Small intestine (tissue), 16 donors: ENCODE results near the gene TOP3A. TPM values are rescaled to one million over a fixed set of nuclear protein-coding genes. Genes with fewer than 3 reads are reported as not detected.

Experiments used
- DNase-seq, 2 donors: peaks; one replicate each; pipeline versions ENCODE4 v3.0.0 to v3.0.0-alpha.2; 2013
- FAIRE-seq: peaks from 2 replicates; lab custom pipeline; 2012; peaks lifted over from hg19 to GRCh38; lab: Jason Lieb, UNC
- H3K27ac ChIP-seq, 3 donors: one replicate each; pipeline ENCODE4 v1.5.1; 2013; ENCODE audit warnings: low read length in 2 of 3, mild to moderate bottlenecking in 2 of 3, control low read depth in 1 of 3, inconsistent platforms in 1 of 3, low read depth in 1 of 3, moderate library complexity in 1 of 3
- H3K27me3 ChIP-seq, 3 donors: one replicate each; pipeline ENCODE4 v1.6.1; 2013; ENCODE audit warnings: low read length in 3 of 3, inconsistent platforms in 1 of 3; ENCODE audit not compliant: control insufficient read depth in 3 of 3, insufficient read depth in 3 of 3
- H3K36me3 ChIP-seq, 3 donors: one replicate each; pipeline ENCODE4 v1.6.1; 2013; ENCODE audit warnings: low read length in 3 of 3, inconsistent platforms in 1 of 3, low read depth in 1 of 3, mild to moderate bottlenecking in 1 of 3, moderate library complexity in 1 of 3; ENCODE audit not compliant: control insufficient read depth in 3 of 3, insufficient read depth in 2 of 3
- H3K4me1 ChIP-seq, 3 donors: one replicate each; pipeline ENCODE4 v1.6.1; 2013; ENCODE audit warnings: low read length in 2 of 3, inconsistent platforms in 1 of 3, low read depth in 1 of 3, mild to moderate bottlenecking in 1 of 3, moderate library complexity in 1 of 3; ENCODE audit not compliant: control insufficient read depth in 3 of 3, insufficient read depth in 2 of 3
- H3K4me3 ChIP-seq, 3 donors: one replicate each; pipeline ENCODE4 v1.5.1; 2013; ENCODE audit warnings: low read length in 3 of 3, control low read depth in 1 of 3, inconsistent platforms in 1 of 3, low read depth in 1 of 3, mild to moderate bottlenecking in 1 of 3, moderate library complexity in 1 of 3
- H3K9me3 ChIP-seq, 2 donors: one replicate each; pipeline ENCODE4 v1.6.1; 2013; ENCODE audit warnings: low read depth in 1 of 2, low read length in 1 of 2; ENCODE audit not compliant: control insufficient read depth in 2 of 2, insufficient read depth in 1 of 2
- WGBS, 3 donors: extraction: QIAGEN DNeasy Blood & Tissue Kit; methylation state at CpG; one replicate each; pipeline ENCODE4 v1.1.7; 2013; 5-methylcytosine and 5-hydroxymethylcytosine counted together
- long read RNA-seq, 10 donors: transcript quantifications; one replicate each; lab custom pipeline, GENCODE V29; 2026
- polyA plus RNA-seq, 4 donors: library from polyadenylated mRNA; stranded (reverse) in 3 of 4; unstranded in 1 of 4; fragments of 200-250 nt in 3 of 4; fragments of 120-200 nt in 1 of 4; gene quantifications; one replicate each; pipeline versions ENCODE4 v1.2.1 to v1.2.3, GENCODE V29; 2013
- donor health status: healthy with polysubstance abuse.
- donor health status: control.
- donor health status: control.
- donor health status: Bipolar disorder and iron deficiency.
- donor health status: healthy.

Gene TOP3A
- 10 to 100 TPM in 3 of 4 donors, 1 to 10 TPM in 1; 8.1 to 23.8 (median 15.5) TPM for polyA plus RNA-seq
- long read RNA-seq, donor 1 = 0 reads
- long read RNA-seq, donor 2, partial matches to known transcripts = 0 of 2 reads
- long read RNA-seq, donor 2, other reads (novel, unspliced or antisense) = 0 of 2 reads
- long read RNA-seq, donor 3 = 0 reads
- long read RNA-seq, donor 4 = 0 reads
- long read RNA-seq, donor 5 = 0 reads
- long read RNA-seq, donor 6 = 0 reads
- long read RNA-seq, donor 7, partial matches to known transcripts = 0 of 1 reads
- long read RNA-seq, donor 7, other reads (novel, unspliced or antisense) = 0 of 1 reads
- long read RNA-seq, donor 8, partial matches to known transcripts = 0 of 1 reads
- long read RNA-seq, donor 8, other reads (novel, unspliced or antisense) = 0 of 1 reads
- long read RNA-seq, donor 9 = 0 reads
- long read RNA-seq, donor 10 = 0 reads

GRCh38 chr17:18314731-18315561 is at the start of gene TOP3A, which contains the start of gene SMCR8:
TSS of gene TOP3A (minus strand) at chr17:18314994. CDS start at chr17:18314778, 216 bp downstream.
TSS of gene SMCR8 (plus strand) at chr17:18315293. CDS start at chr17:18315790, 497 bp downstream.
- WGBS, 3 donors = 0 to 1% (median 0%) methylated on average over 72 to 78 of the region's 78 CpGs
- FAIRE-seq (no peak), DNase-seq (peak; percentile 98)
- no peaks in the 10 kb centered on the region for H3K27me3 ChIP-seq
- peak within 1 kb of the TSS; percentile 57 to 98 (median 91) for H3K27ac ChIP-seq
- H3K4me3 ChIP-seq = peak within 1 kb of the TSS; percentile 68 to 91 (median 91)
- peaks cover 0 to 28% of the 10 kb centered on the region in 2 donors for H3K9me3 ChIP-seq
- H3K36me3 ChIP-seq = peaks cover 0 to 55% (median 0%) of the 10 kb centered on the region in 3 donors
- H3K4me1 ChIP-seq = peaks cover 8 to 40% (median 34%) of the 10 kb centered on the region in 3 donors

- H3K27me3 ChIP-seq = no peaks in the 10 kb centered on the region
- H3K27ac ChIP-seq = no peak overlapping the region
- H3K9me3 ChIP-seq = no peaks in the 10 kb centered on the region
- peaks cover 0 to 5% (median 4%) of the 10 kb centered on the region in 3 donors for H3K4me1 ChIP-seq
- H3K4me3 ChIP-seq = no peak overlapping the region
- peaks cover 0 to 7% (median 0%) of the 10 kb centered on the region in 3 donors for H3K36me3 ChIP-seq
- WGBS, 3 donors = 54 to 85% (median 71%) methylated on average over 6 of the region's 6 CpGs
- no peak for DNase-seq
- no peak for FAIRE-seq
Observed at GRCh38 chr17:18364166-18364565, 49.4 kb upstream of the TOP3A start.

- WGBS, 3 donors = 0 to 1% (median 1%) methylated on average over 51 to 76 of the region's 76 CpGs
- Histone ChIP-seq H3K27me3 (no peaks in the 10 kb centered on the region), H3K9me3 (no peaks in the 10 kb centered on the region), H3K4me1 (peaks cover 0 to 5% (median 4%) of the 10 kb centered on the region in 3 donors), H3K36me3 (peaks cover 0 to 13% (median 0%) of the 10 kb centered on the region in 3 donors), H3K27ac (peak within 1 kb of the TSS in 2 of 3 donors; percentile 80 to 83), H3K4me3 (peak within 1 kb of the TSS; percentile 54 to 89 (median 87))
- FAIRE-seq (no peak), DNase-seq (peak; percentile 96 to 97)
Observed at GRCh38 chr17:18363101-18364049, 48.6 kb upstream of the TOP3A start, which contains the start of gene SHMT1. TSS of gene SHMT1 (minus strand) at chr17:18363550. CDS start at chr17:18355981, 7,569 bp downstream.

- Histone ChIP-seq H3K9me3 (no peaks in the 10 kb centered on the region), H3K27me3 (no peaks in the 10 kb centered on the region), H3K4me3 (peak overlapping the region; percentile 54 to 89 (median 87)), H3K27ac (peak overlapping the region in 2 of 3 donors; percentile 80 to 83), H3K36me3 (peaks cover 0 to 15% (median 0%) of the 10 kb centered on the region in 3 donors), H3K4me1 (peaks cover 0 to 5% (median 4%) of the 10 kb centered on the region in 3 donors)
- no peak for FAIRE-seq
- 2 to 4% (median 4%) methylated on average over 14 of the region's 14 CpGs for WGBS, 3 donors
- peak; percentile 59 to 87 for DNase-seq
Observed at GRCh38 chr17:18362698-18363100, 47.9 kb upstream of the TOP3A start.

- Histone ChIP-seq H3K36me3 (peaks cover 0 to 15% (median 0%) of the 10 kb centered on the region in 3 donors), H3K4me1 (peaks cover 0 to 5% (median 4%) of the 10 kb centered on the region in 3 donors), H3K4me3 (peak overlapping the region in 2 of 3 donors; percentile 54 to 89), H3K27ac (peak overlapping the region in 2 of 3 donors; percentile 80 to 83), H3K27me3 (no peaks in the 10 kb centered on the region), H3K9me3 (no peaks in the 10 kb centered on the region)
- FAIRE-seq = no peak
- WGBS, 3 donors = 17 to 48% (median 42%) methylated on average over 15 of the region's 15 CpGs
- DNase-seq = peak in 1 of 2 donors; percentile 17
Observed at GRCh38 chr17:18361837-18362697, 47.3 kb upstream of the TOP3A start.

GRCh38 chr17:18360518-18360917 is 45.7 kb upstream of the TOP3A start:
- Histone ChIP-seq H3K9me3 (no peaks in the 10 kb centered on the region), H3K4me1 (peaks cover 0 to 5% (median 4%) of the 10 kb centered on the region in 3 donors), H3K27me3 (no peaks in the 10 kb centered on the region), H3K4me3 (no peak overlapping the region), H3K27ac (no peak overlapping the region), H3K36me3 (peaks cover 0 to 15% (median 0%) of the 10 kb centered on the region in 3 donors)
- peak in 1 of 2 donors; percentile 69 for DNase-seq
- 54 to 78% (median 61%) methylated on average over 8 of the region's 8 CpGs for WGBS, 3 donors
- no peak for FAIRE-seq

- FAIRE-seq (no peak), DNase-seq (no peak)
- H3K27ac ChIP-seq = no peak overlapping the region
- peaks cover 0 to 35% (median 13%) of the 10 kb centered on the region in 3 donors for H3K36me3 ChIP-seq
- 86 to 94% (median 91%) methylated on average over 10 of the region's 10 CpGs for WGBS, 3 donors
- H3K4me3 ChIP-seq = no peak overlapping the region
- H3K9me3 ChIP-seq = no peaks in the 10 kb centered on the region
- H3K27me3 ChIP-seq = no peaks in the 10 kb centered on the region
- H3K4me1 ChIP-seq = peaks cover 0 to 4% (median 0%) of the 10 kb centered on the region in 3 donors
Observed at GRCh38 chr17:18356624-18357023, 41.8 kb upstream of the TOP3A start.
